Measurements from ENCODE around the gene GLI1. TPM values are rescaled to one million over a fixed set of nuclear protein-coding genes. Genes with fewer than 3 reads are reported as not detected.

Gene GLI1
- total and polyA plus RNA-seq, 2 of the 13 experiments (the other 11 are each of a cell fraction or from before 2014, with no cell fraction given): 0.09 to 0.20 TPM

DNA sequence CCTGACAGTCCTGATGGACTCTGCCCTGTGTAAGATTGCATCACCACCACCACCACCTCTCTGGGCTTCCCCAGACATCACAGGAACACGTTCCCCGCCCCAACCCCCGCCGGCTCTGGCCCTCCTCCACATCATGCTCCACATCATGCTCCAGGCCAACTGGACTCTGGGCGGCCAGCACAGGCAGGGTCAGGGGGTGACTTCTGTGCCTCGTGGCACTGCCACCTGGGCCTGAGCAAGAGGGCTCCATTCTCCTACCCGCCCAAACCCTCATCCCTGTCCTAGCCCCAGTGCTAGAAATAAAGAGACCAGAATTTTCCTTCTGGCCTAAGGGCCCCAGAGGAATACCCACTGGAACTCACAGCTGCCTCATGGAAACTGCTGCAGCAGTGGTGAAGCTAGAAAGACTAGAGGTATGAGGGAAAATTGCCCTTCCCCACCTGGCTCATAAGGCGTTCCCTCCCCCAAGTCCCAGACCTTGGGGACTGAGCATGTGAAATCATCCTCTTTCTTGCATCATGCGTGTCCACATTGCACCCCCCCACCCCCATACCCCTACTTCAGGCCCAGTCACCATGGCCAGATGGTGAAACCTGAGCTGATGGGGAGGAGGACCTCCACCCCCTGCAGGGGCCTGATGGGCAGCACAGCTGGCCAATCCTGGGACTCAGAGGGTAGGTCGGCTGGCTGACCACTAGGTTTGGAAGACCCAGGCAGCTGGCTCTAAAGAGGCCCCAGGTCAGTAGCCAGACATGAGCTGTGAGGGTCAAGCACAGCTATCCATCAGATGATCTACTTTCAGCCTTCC is 4.8 kb upstream of the GLI1 start, which contains the start of gene INHBE (continued):
- TF ChIP-seq ZNF451 (CRISPR knock-in tag; IDR thresholded peaks at IDR 0.05) (no peak), KAT2B (IDR thresholded peaks at IDR 0.05; ENCODE audit: borderline replicate concordance, low read depth, low read length) (no peak), ZNF709 (CRISPR knock-in tag; IDR thresholded peaks at IDR 0.05) (peak; percentile 81; the same call in 1 of the 2 replicates), ZNF121 (CRISPR knock-in tag; IDR thresholded peaks at IDR 0.05) (peak; percentile 29; the same call in 1 of the 2 replicates), ZNF350 (CRISPR knock-in tag; IDR thresholded peaks at IDR 0.05; ENCODE audit: borderline replicate concordance, low read depth) (peak; percentile 87), MED8 (CRISPR knock-in tag; IDR thresholded peaks at IDR 0.05; ENCODE audit: insufficient replicate concordance) (peak; percentile 12), U2AF2 (IDR thresholded peaks at IDR 0.05; ENCODE audit: low read depth, low read length) (no peak), ZNF564 (CRISPR knock-in tag; IDR thresholded peaks at IDR 0.05) (no peak), FOSL1 (CRISPR knock-in tag; IDR thresholded peaks at IDR 0.05; ENCODE audit: borderline replicate concordance) (no peak), ZNF382 (CRISPR knock-in tag; IDR thresholded peaks at IDR 0.05; ENCODE audit: borderline replicate concordance) (no peak), TCF7 (IDR thresholded peaks at IDR 0.05; ENCODE audit: low read depth) (peak; percentile 72; the same call in 1 of the 2 replicates), ZNF816 (CRISPR knock-in tag; IDR thresholded peaks at IDR 0.05; ENCODE audit: borderline replicate concordance) (no peak), ASH2L (IDR thresholded peaks at IDR 0.05; ENCODE audit: insufficient read length, low read depth, low read length) (peak; percentile 78), ZNF768 (CRISPR knock-in tag; IDR thresholded peaks at IDR 0.05) (peak; percentile 45; the same call in 1 of the 2 replicates), FOXC1 (CRISPR knock-in tag; IDR thresholded peaks at IDR 0.05; ENCODE audit: borderline replicate concordance) (peak; percentile 46; the same call in 1 of the 2 replicates), ZFP62 (CRISPR knock-in tag; IDR thresholded peaks at IDR 0.05) (no peak), ZNF251 (CRISPR knock-in tag; IDR thresholded peaks at IDR 0.05) (no peak), KDM3A (CRISPR knock-in tag; IDR thresholded peaks at IDR 0.05; ENCODE audit: low read depth) (peak; percentile 64; the same call in 1 of the 2 replicates), ZNF660 (CRISPR knock-in tag; IDR thresholded peaks at IDR 0.05; ENCODE audit: borderline replicate concordance, low read depth) (no peak)
- TF ChIP-seq, protein P1, sequence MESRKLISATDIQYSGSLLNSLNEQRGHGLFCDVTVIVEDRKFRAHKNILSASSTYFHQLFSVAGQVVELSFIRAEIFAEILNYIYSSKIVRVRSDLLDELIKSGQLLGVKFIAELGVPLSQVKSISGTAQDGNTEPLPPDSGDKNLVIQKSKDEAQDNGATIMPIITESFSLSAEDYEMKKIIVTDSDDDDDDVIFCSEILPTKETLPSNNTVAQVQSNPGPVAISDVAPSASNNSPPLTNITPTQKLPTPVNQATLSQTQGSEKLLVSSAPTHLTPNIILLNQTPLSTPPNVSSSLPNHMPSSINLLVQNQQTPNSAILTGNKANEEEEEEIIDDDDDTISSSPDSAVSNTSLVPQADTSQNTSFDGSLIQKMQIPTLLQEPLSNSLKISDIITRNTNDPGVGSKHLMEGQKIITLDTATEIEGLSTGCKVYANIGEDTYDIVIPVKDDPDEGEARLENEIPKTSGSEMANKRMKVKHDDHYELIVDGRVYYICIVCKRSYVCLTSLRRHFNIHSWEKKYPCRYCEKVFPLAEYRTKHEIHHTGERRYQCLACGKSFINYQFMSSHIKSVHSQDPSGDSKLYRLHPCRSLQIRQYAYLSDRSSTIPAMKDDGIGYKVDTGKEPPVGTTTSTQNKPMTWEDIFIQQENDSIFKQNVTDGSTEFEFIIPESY (CRISPR knock-in tag; IDR thresholded peaks at IDR 0.05): no peak; the same call in 1 of the 2 replicates
- TF ChIP-seq, protein P2, sequence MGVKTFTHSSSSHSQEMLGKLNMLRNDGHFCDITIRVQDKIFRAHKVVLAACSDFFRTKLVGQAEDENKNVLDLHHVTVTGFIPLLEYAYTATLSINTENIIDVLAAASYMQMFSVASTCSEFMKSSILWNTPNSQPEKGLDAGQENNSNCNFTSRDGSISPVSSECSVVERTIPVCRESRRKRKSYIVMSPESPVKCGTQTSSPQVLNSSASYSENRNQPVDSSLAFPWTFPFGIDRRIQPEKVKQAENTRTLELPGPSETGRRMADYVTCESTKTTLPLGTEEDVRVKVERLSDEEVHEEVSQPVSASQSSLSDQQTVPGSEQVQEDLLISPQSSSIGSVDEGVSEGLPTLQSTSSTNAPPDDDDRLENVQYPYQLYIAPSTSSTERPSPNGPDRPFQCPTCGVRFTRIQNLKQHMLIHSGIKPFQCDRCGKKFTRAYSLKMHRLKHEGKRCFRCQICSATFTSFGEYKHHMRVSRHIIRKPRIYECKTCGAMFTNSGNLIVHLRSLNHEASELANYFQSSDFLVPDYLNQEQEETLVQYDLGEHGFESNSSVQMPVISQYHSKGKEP (CRISPR knock-in tag; IDR thresholded peaks at IDR 0.05): no peak
- TF ChIP-seq, protein P3, sequence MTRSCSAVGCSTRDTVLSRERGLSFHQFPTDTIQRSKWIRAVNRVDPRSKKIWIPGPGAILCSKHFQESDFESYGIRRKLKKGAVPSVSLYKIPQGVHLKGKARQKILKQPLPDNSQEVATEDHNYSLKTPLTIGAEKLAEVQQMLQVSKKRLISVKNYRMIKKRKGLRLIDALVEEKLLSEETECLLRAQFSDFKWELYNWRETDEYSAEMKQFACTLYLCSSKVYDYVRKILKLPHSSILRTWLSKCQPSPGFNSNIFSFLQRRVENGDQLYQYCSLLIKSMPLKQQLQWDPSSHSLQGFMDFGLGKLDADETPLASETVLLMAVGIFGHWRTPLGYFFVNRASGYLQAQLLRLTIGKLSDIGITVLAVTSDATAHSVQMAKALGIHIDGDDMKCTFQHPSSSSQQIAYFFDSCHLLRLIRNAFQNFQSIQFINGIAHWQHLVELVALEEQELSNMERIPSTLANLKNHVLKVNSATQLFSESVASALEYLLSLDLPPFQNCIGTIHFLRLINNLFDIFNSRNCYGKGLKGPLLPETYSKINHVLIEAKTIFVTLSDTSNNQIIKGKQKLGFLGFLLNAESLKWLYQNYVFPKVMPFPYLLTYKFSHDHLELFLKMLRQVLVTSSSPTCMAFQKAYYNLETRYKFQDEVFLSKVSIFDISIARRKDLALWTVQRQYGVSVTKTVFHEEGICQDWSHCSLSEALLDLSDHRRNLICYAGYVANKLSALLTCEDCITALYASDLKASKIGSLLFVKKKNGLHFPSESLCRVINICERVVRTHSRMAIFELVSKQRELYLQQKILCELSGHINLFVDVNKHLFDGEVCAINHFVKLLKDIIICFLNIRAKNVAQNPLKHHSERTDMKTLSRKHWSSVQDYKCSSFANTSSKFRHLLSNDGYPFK (CRISPR knock-in tag; IDR thresholded peaks at IDR 0.05; ENCODE audit: borderline replicate concordance): no peak; the same call in 1 of the 2 replicates
- TF ChIP-seq, protein P4, sequence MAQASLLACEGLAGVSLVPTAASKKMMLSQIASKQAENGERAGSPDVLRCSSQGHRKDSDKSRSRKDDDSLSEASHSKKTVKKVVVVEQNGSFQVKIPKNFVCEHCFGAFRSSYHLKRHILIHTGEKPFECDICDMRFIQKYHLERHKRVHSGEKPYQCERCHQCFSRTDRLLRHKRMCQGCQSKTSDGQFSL (CRISPR knock-in tag; IDR thresholded peaks at IDR 0.05): peak; percentile 95

Data from HepG2 (cell line).